HG03064 (cell line): ENCODE data around the gene COL26A1.
"Not testable (repeated sequence)": the region's sequence is repeated elsewhere in the genome, so short reads cannot be mapped to it uniquely, and the experiment has no call there.

Experiments used
- ATAC-seq: cut with Tn5 transposase; IDR thresholded peaks from one replicate; pipeline ENCODE4 v1.9.1; 2021; ENCODE audit warnings: low read depth; ENCODE audit not compliant: unreplicated experiment

The COL26A1 gene

DNA sequence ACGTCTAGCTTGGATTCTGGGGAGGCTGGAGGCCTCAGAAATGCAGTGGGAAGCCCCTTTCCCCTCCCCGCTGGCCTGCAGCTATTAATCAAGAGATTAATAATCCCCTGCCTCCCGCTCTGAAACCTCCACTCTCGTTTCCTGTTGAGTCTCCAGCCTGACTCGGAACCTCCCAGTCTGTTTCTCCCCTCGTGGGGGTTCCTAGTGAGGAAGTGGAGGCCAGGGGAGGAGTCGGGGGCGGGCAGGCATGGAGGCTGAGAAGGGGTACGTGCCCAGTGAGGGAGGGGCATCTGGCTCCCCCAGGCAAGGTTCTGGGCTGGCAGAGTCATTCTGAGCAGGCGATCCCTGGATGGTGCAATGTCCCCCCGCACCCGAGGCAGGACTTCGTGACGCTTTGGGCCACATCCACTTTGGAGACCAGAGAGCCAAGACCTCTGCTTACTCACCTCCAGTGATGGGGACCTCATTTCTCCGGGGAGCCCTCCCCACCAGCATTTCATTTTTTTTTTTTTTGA lies 73.6 kb downstream of the COL26A1 start:
- no peak for ATAC-seq

DNA sequence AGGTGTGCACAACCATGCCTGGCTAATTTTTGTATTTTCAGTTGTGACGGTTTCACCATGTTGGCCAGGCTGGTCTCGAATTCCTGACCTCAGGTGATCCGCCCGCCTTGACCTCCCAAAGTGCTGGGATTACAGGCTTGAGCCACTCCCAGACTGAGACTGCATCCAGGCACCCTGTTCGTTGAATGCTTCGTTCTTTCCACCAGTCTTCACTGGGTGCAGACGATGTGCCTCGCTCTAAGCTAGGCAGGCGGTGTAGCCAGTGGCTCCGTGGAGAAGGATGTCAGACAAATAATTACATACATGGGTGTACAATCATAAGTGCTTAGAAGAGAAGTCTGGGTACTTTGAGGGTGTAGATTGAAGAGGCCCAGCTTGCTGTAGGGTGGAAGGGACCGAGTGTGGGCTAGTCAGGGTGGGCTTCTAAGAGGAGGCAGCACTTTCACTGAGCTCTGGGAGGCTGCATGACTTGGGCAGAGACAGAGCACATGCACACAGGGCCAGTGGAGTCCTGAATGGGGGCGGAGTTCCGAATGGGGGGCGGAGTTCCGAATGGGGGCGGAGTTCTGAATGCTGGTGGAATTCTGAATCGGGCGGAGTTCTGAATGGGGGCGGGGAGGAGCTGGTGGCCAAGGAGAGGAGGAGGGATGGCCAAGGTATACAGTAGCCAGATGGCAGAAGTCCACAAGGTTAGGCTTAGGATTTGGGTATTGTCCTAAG lies 74.3 kb downstream of the COL26A1 start:
- no peak for ATAC-seq

DNA sequence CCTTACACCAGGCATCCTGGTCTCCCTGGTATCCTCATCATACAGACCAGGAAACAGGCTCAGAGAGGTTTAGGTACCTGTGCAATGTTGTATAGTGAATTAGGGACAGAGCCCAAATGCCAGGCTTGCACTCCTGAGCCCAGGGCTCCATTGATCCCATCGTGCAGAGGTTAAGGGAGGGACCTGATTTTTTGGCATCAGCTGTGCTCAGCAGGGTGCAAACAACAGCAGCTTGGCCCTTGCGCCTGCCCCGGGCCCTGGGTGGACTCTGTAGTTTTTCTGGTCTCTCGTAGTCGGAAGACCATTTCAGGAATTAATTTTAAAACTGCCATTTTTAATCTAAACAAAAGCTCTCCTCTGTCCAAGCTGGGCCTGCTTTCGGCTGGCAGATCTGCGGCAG lies 79.2 kb downstream of the COL26A1 start:
- no peak for ATAC-seq

DNA sequence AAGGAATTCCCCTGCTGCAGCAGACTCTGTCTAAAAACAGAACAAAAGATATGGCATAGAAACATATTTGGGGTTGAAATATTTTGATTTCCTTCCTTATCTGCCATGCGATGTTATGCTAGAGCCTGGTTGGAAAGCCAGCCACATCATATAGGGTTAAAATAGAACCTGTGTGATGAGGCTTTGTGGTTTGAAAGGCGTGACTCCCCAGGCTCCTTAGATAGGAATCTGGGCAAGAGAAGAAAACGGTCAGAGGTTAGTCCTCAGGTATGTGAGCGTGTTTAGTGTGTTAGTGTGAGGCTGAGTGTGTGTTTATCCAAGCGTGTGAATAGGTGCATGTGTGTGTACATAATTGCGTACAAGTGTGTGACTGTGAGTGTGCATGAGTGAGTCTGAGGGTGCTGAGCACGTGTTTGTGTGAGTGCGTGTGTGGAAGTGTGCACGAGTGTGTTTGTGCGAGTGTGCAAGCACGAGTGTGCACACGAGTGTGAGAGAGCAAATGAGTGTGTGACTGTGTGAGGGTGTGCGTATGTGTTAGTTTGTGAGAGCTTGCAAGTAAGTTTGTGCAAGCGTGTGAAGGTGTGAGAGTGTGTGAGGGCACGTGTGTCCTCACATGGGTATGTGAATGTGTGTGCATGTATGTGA lies 79.9 kb downstream of the COL26A1 start:
- no peak for ATAC-seq

DNA sequence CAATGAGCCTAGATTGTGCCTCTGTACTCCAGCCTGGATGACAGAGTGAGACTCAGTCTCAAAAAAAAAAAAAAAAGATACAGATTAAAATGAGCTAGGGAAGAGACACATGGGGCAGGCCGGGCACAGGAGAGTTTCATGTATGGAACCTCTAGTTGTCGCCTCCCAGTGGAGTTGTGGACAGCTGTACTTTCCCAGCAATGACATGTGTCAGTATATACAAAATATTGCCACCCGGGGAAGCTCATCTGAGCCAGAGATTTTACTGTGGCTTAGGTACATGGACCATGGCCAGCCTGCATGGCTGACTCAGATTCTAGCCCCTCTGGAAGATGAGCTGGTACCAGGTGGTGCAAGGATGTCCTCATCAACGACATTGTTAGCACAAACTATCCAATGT lies 87.4 kb downstream of the COL26A1 start:
- no peak for ATAC-seq

DNA sequence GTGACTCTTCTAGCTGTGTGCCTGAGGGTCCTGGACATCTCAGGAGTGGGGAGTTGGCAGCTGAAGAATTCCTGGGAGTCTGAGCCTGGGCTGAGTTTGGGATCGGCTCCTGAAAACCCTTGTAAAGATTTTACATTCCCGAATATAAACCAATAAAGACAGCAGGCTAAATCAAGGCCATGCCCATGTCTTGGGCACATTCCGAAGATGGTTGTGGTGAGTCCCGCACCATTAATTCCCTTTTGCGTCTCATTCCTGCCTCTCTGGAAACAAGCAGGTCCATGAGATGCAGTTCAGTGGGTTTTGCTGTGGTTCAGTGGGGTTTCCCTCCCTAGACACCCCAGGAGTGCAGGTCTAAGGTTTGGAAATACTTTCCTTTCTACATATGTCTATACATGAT lies 90.9 kb downstream of the COL26A1 start:
- ATAC-seq, result no peak

DNA sequence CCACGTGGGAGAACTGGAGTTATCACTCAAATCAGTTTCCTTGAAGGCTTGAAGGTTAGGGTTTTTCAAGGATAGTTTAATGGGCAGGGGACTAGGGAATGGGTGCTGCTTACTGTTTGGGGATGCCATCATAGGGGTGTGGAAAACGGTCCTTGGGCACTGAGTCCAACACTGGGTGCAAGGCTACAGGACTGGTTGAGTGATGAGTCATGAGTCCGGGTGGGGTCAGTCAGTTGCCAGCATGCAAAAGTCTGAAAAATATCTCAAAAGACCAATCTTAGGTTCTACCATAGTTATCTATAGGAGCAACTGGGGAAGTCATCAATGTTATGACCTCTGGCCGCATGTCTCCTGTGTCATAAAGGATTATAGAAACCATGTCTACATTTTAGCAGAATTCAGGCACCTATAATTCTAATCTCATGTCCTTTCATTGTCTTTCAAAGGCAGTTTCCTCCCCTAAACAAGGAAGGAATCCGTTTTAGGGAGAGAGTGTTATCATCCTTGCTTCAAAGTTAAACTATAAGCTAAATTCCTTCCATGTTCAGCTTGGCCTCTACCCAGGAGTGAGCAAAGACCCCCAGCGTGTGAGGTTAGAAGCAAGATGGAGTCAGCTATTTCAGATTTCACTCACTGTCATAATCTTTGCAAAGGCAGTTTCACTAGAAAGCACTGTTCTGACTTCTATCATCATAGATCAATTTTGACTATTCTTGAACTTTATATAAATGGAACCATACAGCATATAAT lies 94.5 kb downstream of the COL26A1 start:
- no peak for ATAC-seq

DNA sequence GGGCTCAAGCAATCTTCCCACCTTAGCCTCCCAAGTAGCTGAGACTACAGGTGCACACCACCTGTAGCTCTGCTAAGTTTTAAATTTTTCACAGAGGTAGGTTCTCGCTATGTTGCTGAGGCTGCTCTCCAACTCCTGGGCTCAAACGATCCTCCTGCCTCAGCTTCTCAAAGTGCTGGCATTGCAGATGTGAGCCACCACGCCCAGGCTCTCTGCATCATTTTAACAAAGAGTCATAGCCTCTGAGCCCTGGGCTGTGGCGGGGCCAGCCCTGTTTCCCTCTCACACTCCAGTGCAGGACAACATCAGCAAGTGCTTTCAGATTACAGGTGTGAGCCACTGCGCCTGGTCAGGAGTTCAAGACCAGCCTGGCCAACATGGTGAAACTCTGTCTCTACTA lies 102.5 kb downstream of the COL26A1 start:
- ATAC-seq, result no peak

DNA sequence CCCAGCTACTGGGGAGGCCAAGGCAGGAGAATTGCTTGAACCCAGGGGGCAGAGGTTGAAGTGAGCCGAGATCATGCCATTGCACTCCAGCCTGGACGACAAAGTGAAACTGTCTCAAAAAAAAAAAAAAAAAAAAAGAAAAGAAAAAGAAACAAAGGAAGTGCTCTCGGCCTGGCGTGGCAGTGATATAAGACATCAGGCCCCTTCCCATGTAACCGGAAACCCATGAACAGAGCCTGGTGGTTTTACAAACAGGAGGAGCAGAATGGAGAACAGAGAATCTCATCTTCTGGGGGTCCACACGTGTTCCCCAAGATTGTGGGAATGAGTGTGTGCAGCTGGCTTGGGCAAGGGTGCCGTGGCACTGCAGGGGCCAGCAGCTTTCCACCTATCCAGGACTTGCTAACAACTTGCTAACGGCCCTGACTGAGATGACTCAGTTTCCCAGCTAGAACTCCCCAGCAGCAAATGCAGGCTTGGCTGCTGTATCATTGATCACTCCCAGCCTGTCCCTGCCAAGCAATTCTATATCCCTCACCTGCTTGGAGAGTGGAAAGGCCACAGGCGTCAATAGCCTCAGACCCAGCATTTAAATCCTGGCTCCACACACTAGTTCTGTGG lies 103.0 kb downstream of the COL26A1 start:
- ATAC-seq, result no peak

DNA sequence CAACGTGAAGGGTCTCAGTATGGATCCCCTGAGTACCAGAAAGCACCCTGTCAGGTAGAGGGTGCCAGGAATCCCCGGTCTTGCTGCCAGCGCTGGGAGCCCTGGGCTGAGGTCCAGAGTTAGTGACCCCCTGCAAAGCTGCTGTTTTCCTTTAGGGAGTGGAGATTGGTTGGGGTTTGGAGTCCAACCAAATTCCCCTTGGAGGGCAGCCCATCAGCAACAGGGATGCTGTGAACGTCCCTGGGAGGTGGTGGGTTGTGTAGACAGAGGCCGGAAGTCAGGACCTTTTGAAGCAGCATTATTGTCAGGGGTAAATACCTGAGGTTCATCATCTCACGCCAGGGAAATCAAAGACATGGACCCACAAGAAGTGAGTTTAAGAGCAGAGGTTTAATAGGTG lies 104.2 kb downstream of the COL26A1 start:
- no peak for ATAC-seq

DNA sequence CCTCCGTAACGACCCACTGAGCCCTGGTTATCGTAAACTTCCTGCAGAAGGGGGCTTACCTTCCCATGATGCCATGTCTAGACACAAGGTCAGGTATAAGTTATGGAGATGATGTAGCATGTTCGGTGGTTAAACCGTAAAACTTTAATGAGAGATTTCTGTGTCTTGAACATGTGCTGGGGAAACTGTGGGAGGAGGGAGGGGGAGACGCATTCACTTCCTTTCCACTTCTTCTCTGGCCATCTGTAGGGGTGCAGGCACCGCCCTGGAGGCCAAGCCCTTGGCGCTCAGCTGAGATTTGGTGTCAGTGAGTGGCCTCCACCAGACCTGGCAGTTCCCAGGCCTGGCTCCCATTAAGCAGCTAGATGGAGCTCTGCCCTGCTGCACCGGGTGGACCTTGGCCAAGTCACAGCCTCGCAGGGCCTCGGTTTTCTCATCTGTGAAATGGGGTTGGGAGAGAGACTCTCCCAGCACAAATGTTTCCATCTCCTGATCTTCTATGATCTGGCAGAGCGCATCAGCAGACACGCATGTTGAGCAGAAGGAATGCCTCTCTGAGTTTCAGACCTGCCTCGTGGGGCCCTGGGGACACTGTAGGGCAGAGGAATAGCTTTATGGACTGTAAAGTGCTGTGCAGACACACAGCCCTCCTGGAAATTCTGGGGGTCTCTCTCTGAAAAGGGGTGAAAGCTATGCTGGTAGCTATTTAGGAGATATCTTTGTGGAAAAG lies 106.0 kb downstream of the COL26A1 start:
- ATAC-seq, result no peak

DNA sequence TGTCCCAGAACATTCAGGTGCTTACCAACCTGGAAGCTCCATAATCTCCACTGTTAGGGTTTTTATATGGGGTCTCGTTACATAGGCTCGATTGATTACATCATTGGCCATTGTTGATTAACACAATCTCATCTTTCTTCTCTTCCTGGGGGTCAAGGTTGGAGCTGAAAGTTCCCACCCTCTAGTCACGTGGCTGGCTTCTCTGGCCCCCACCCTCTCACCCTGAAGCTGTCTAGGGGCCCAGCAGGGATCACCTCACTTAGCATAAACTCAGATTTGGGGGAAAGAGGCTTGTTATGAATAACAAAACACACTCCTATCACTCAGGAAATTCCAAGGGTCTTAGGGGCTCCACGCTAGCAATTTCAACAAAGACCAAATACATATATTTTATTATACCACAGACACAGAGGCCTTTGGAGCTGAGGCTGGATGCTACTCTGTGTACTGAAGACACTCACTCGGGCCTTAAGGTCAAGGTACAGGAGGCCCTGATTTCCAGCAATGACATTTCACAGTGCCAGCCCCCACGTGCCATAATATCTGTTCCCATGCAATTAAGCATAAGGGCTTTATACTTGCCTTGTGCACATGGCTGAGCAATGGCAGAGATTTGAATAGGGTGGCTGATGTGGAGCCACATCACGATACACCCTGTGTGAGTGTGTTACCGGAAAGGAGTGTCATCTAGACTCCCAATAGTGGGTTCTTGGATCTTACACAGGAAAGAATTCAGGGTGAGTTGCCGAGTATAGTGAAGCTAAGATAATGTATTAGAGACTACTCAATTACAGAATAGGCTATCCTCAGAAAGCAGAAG lies 108.2 kb downstream of the COL26A1 start:
- ATAC-seq, result no peak

DNA sequence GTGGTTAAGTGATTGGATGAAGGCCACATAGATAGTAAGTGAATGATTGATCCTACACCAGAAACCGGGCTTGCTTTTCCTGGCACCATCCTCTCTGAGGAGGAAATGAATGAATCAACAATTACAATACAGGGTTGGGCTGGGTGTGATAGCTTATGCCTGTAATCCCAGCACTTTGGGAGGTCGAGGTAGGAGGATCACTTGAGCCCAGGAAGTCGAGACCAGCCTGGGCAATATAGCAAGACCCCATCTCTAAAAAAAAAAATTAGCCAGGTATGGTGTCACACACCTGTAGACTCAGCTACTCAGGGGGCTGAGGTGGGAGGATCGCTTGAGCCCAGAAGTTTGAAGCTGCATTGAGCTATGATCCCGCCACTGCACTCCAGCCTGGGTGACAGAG lies 111.5 kb downstream of the COL26A1 start:
- no peak for ATAC-seq

DNA sequence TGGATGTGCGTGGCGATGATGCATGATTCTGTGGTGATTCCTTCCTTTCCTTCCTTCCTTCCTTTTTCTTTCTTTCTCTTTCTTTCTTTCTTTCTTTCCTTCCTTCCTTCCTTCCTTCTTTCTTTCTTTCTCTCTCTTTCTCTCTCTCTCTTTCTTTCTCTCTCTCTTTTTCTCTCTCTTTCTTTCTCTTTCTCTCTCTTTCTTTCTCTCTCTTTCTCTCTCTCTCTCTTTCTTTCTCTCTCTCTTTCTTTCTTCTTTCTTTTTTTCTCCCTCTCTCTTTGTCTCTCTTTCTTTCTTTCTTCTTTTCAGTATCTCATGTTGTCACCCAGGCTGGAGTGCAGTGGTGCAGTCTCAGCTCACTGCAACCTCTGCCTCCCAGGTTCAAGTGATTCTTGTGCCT lies 113.0 kb downstream of the COL26A1 start:
- ATAC-seq, result not testable (repeated sequence)

DNA sequence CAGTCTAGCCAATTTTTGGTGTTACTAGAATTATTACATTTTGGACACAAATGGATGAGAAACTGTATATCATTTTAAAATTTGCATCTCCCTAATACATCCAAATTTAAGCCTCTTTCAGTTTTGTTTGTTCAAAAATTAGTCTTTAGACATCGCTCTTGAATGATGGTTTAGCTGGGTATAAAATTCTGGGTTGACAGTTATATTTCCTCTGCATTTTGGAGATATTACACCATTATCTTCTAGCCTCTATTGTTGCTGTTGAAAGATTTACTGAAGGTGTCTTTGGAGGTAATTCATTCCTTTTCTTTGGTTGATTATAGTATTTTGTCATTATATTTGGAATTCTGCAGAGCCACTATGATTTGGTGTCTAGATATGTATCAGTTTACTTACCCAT lies 116.5 kb downstream of the COL26A1 start:
- no peak for ATAC-seq

DNA sequence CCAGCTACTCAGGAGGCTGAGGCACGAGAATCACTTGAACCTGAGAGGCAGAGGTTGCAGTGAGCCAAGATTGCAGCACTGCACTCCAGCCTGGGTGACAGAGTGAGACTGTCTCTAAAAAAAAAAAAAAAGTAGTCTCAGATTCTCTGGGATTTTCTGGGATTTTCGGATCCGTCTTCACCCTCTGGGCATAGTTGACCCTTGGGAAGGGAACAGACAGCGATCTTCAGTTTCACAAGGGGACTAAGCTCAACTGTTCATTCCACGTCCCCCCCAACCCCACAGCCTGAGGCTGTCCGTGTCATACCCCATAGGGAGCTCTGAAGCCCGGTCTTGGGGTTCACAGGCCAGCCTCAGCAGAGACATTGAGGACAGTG lies 123.4 kb downstream of the COL26A1 start:
- ATAC-seq, result not testable (repeated sequence)

DNA sequence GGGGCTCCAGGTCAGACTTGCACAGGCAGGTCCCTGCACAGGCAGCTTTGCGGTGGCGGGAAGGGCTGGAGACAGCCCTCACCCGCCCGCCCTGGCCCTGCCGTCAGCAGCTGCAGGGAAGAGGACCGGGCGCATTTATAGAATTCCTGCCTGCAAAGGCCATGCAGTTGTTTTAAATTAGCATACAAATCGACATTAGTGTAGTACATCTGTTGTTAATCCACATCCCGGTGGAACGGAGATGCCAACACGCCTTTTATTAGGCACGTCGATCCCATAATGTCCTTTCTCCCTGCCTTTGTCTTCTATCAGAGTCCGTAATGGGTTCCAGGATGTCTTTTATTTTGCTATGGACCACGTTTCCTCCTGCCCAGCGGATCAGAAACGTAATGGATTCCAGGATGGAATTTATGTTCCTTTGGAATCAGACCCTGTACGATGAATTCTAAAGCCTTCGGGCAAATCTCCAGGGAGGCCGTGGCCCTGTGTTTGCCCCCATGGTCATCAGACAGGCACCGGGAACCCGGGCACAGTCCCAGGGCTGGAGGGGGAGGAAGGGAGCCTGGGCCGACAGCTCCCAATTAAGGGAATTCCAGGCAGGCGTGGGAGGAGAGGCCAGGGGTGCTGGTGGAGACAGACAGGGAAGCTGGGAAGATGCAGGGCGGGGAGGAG lies 123.9 kb downstream of the COL26A1 start:
- ATAC-seq, result no peak

DNA sequence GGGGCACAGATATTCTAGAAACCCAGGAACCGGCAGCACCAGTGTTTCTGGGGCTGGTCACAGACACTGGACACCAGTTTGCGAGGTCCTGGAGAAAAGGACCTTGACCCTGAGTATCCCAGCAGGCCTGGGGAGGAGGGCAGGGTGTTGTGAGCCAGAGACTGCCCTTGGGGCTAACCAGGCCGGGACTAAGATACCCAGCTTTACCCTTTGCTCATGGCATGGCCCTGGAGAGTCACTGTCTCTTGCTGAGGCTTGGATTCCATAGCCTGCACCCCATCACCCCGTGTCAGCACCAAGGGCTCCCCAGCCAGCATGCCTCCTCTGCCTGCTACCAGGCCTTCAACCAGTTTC lies 124.4 kb downstream of the COL26A1 start:
- ATAC-seq, result no peak

DNA sequence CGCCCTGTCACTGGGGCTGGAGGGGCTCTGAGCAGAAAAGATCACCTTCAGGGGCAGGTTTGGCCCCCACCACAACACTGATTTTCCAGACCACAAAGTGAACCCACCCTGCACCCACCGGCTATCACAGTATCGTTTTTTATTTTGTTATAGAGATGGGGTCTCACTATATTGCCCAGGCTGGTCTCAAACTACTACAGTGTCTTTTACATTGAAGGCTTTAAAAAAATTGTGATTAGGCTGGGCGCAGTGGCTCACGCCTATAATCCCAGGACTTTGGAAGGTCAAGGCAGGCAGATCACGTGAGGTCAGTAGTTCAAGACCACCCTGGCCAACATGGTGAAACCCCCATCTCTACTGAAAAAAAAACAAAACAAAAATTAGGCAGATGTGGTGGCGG lies 125.1 kb downstream of the COL26A1 start:
- ATAC-seq, result no peak
